Activated naive CD4-positive, alpha-beta T cell treated with anti-CD3 and anti-CD28 coated beads, Interleukin-2, amount 10 ng/mL, durations not matched to agents 7 days and 5 days (primary cell): ENCODE measurements around the gene RHO.
"Not testable (repeated sequence)": the region's sequence is repeated elsewhere in the genome, so short reads cannot be mapped to it uniquely, and the experiment has no call there.

Experiments used
- CTCF ChIA-PET: fragments of 350-600 bp; sonication (Branson Sonifier 250); formaldehyde crosslinking; loops from one replicate; lab custom pipeline; 2021; ENCODE audit warnings: antibody characterized with exemption; lab: Charles Lee
- DNase-seq: peaks from one replicate; pipeline ENCODE4 v3.0.0-alpha.2; 2020
- H3K27ac Mint-ChIP-seq: one replicate; pipeline ENCODE4 v1.8.0; 2021; ENCODE audit warnings: mild to moderate bottlenecking, moderate library complexity, mixed read lengths
- H3K27me3 Mint-ChIP-seq: one replicate; pipeline ENCODE4 v1.8.0; 2021; ENCODE audit warnings: mild to moderate bottlenecking, mixed read lengths
- H3K36me3 Mint-ChIP-seq: one replicate; pipeline ENCODE4 v1.8.0; 2021; ENCODE audit warnings: mixed read lengths
- H3K4me1 Mint-ChIP-seq: one replicate; pipeline ENCODE4 v1.8.0; 2021; ENCODE audit warnings: mixed read lengths
- H3K4me3 Mint-ChIP-seq: one replicate; pipeline ENCODE4 v1.8.0; 2021; ENCODE audit warnings: mild to moderate bottlenecking, moderate library complexity, mixed read lengths
- H3K9me3 Mint-ChIP-seq: one replicate; pipeline ENCODE4 v1.8.0; 2021; ENCODE audit warnings: mixed read lengths

Gene RHO

DNA sequence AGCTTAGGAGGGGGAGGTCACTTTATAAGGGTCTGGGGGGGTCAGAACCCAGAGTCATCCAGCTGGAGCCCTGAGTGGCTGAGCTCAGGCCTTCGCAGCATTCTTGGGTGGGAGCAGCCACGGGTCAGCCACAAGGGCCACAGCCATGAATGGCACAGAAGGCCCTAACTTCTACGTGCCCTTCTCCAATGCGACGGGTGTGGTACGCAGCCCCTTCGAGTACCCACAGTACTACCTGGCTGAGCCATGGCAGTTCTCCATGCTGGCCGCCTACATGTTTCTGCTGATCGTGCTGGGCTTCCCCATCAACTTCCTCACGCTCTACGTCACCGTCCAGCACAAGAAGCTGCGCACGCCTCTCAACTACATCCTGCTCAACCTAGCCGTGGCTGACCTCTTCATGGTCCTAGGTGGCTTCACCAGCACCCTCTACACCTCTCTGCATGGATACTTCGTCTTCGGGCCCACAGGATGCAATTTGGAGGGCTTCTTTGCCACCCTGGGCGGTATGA is at the start of gene RHO:
Gene RHO, plus strand, starts transcription at position 51 of the 512 bp plus-strand sequence. Its CDS starts 95 bp downstream, at position 146.
- Mint-ChIP-seq H3K27me3 (peaks cover 3% of the 10 kb centered on the region), H3K4me3 (no peak within 1 kb of the TSS), H3K9me3 (no peaks in the 10 kb centered on the region), H3K36me3 (no peaks in the 10 kb centered on the region), H3K4me1 (no peaks in the 10 kb centered on the region), H3K27ac (no peak within 1 kb of the TSS)
- DNase-seq = no peak
- CTCF ChIA-PET = no interaction called here

DNA sequence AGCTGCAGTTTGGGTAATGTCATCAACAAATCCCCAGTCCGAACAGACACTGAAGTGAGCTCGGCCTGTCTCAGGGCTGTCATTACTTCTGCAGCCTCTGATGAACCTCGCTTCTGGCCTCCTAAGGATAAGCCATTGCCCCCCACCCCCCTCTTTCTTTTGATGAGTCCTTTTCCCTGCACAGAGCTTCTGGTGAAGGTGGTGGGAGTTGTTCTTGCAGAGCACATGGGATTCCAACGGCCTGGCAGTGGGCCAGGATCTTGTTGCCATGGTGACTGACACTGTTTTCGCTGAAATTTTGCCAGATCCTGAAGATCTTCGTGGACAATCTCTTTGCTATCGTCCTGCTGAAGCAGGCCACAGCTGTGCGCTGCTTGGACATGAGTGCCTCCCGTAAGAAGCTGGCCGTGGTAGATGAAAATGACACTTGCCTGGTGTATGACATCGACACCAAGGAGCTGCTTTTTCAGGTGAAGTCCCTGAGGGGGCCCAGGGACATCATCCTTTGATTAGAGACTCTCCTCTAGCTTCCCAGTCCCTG is 47.1 kb upstream of the RHO start:
- H3K4me1 Mint-ChIP-seq = peaks cover 20% of the 10 kb centered on the region
- H3K4me3 Mint-ChIP-seq, H3K9me3 Mint-ChIP-seq, DNase-seq, H3K27me3 Mint-ChIP-seq: not testable (repeated sequence)
- H3K36me3 Mint-ChIP-seq = peaks cover 32% of the 10 kb centered on the region
- CTCF ChIA-PET = interaction anchor here (1.1 to 2.0 kb wide), 3 partner anchors 9 to 146 kb away, joined by 3 to 8 read pairs (median 3); no protein-coding TSS in a partner anchor
- peak overlapping the region; percentile 88 for H3K27ac Mint-ChIP-seq

DNA sequence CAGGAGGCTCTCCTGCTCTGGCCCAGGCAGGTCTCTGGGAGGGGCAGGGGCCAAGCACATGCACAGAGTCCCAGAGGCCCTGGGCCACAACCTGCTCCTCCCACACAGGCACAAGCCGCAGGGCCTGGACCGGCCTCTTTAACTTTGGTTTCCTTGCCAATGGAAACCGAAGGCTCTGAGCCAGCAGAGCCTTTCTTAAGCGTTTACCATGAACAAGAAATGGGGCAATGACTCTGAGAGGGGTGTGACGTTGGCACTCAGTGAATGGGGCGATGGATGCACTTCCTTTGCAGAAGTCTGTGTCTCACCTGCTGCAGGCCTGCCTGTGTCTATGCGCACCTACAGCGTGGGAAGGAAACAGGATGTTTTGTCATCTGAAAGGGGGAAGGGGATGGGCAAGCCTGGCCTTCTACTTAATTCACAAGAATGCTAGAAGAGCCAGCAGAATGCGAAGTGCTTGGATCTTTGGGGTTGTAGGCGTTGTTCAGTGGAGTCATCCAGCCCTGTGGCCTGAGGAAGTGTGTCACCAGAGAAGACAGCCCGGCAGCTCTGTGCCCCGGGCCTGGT is 46.6 kb upstream of the RHO start:
- Mint-ChIP-seq H3K27me3 (no peaks in the 10 kb centered on the region), H3K4me3 (no peak overlapping the region), H3K9me3 (no peaks in the 10 kb centered on the region), H3K36me3 (peaks cover 27% of the 10 kb centered on the region), H3K4me1 (peaks cover 20% of the 10 kb centered on the region), H3K27ac (peak overlapping the region; percentile 88)
- CTCF ChIA-PET = interaction anchor here (1.3 kb wide), 1 partner anchor 12 kb away, joined by 3 read pairs; no protein-coding TSS in a partner anchor
- peak; percentile 65 for DNase-seq

DNA sequence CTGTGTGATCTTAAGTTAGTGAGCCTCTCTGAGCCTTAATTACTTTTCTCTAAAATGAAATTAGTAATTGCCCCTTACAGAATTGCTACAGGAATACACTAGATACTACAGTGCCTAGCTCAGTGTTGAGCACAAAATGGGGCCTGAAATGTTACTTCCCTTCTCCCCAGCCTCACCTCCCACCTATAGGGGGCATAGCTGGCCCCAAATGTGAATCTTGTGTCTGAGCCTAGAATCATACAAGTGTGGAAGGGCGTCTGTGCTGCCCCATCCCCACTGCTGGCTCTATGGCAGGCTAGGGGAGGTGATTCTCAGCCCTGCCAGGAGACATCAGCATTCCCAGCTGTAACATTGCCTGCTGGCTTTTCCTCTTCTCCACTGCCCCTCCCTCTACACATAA is 45.7 kb upstream of the RHO start:
- no peak for DNase-seq

DNA sequence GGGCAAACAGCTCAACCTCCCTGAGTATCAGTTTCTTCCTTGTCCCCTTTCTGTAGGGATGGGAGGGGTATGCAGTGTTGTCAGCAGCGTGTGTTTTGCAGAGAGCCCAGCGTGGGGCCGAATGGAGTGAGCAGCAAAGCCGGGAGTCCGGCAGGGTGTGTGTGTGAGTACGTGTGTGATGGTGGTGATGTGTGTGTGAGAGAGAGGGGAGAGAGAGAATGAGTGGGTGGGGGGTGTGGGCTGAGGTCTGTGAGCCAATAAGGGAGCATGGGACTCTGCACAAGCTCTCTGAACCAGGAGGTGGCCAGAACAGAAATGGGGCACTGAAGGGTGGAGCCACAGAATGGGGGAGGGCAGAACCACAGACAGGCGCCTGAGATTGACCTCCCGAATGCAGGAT is 44.6 kb upstream of the RHO start:
- Mint-ChIP-seq H3K27me3 (no peaks in the 10 kb centered on the region), H3K4me3 (no peak overlapping the region), H3K27ac (no peak overlapping the region), H3K36me3 (peaks cover 23% of the 10 kb centered on the region), H3K9me3 (no peaks in the 10 kb centered on the region), H3K4me1 (peaks cover 20% of the 10 kb centered on the region)
- DNase-seq = no peak
- CTCF ChIA-PET = no interaction called here

More for the DNA sequence above, 45.7 kb upstream of the RHO start:
- Mint-ChIP-seq H3K27me3 (no peaks in the 10 kb centered on the region), H3K27ac (no peak overlapping the region), H3K4me1 (peaks cover 20% of the 10 kb centered on the region), H3K9me3 (no peaks in the 10 kb centered on the region), H3K36me3 (peaks cover 23% of the 10 kb centered on the region), H3K4me3 (no peak overlapping the region)
- CTCF ChIA-PET = interaction anchor here (0.6 kb wide), 1 partner anchor 338 kb away, joined by 3 read pairs; no protein-coding TSS in a partner anchor

DNA sequence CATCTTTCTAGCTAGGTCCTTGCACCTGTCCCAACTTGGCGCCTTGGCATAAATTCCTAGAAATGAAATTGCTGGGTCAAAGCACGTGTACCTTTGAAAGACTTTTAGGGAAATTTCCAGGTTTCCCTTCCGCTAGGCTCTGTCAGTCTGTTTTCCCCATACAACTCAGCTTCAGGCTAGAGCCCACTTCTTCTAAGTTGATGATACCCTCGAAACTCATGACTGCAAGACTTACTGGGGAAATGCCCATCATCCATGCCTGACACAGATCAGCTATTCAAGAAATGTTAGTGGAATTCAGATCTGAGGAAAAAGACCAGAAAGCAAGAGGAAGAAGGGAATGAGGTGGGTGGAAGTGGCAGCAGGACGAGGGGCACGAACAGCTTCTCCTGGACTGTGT is 43.3 kb upstream of the RHO start:
- CTCF ChIA-PET = not testable (repeated sequence)

DNA sequence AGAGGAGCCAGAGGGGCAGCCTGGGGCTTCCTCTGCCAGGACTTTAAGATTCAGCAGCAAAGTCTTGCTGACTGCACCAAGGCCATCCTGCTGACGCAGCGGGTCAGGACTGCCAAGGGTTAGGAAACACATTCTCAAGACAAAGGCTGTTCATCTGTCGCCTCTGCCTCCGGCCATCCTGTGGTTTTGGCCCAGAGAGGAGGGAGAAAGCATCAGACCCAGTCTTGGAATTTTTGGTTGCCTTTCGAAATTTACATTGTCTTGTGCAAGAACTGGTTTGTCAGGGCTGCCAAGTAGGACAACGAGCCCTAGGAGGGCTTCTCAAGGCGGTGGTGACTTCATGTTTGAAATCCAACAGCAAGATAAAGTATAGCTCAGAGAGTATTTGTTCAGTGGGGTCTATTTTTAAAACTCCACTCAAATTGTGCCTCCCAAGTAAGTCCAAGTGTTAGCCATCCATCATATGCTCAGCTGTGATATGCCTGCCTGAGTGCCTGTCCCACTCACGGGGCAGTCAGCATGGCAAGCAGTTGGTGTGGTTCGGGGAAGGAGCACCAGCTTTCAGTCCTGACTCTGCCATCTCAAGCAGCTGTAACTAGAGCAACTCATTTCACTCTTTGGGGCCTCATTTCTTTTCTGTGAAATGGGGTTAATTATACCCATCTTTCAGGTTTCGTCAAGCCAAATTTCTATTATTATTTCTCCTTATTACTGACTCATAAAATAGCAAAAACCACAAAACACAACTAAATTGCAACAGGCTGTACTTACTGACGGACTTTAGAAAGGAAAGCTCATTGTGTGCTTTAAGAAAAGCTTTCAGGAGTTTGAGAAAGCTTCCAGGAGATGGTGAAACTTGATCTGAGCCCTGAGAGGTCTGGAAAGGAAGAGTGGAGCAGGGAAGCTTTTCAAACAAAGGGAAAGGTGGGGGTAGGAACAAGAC is 42.4 kb upstream of the RHO start:
- CTCF ChIA-PET = interaction anchor here (0.6 to 1.9 kb wide), 3 partner anchors 11 to 141 kb away, joined by 3 read pairs; no protein-coding TSS in a partner anchor
- peaks cover 18% of the 10 kb centered on the region for H3K36me3 Mint-ChIP-seq
- DNase-seq = no peak
- peaks cover 14% of the 10 kb centered on the region for H3K4me1 Mint-ChIP-seq
- H3K9me3 Mint-ChIP-seq = no peaks in the 10 kb centered on the region
- no peaks in the 10 kb centered on the region for H3K27me3 Mint-ChIP-seq
- H3K27ac Mint-ChIP-seq = no peak overlapping the region
- H3K4me3 Mint-ChIP-seq = no peak overlapping the region

More for the DNA sequence above, 43.3 kb upstream of the RHO start:
- not testable (repeated sequence) for H3K4me3 Mint-ChIP-seq, H3K27me3 Mint-ChIP-seq, H3K27ac Mint-ChIP-seq, H3K9me3 Mint-ChIP-seq, DNase-seq
- Mint-ChIP-seq H3K4me1 (peaks cover 20% of the 10 kb centered on the region), H3K36me3 (peaks cover 24% of the 10 kb centered on the region)

DNA sequence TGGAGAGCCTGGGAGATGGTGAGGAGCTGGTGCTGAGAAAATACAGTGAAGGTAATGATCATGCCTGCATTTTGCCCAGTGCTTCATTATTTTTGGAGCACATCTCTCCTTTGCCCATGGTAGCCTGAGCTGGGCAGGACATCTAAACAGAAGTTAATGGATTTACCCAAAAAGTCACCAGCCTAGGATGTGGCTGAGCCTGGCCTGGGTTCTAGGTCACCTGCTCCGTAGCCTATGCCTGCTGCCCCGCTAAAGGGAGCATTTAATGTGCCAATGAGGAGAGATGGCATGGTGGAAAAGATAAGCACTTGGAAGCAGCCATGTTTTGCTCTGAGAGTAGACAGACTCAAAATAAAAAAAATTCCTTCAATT is 41.8 kb upstream of the RHO start:
- no peak for DNase-seq
- no peaks in the 10 kb centered on the region for H3K9me3 Mint-ChIP-seq
- no peak overlapping the region for H3K4me3 Mint-ChIP-seq
- H3K27ac Mint-ChIP-seq = no peak overlapping the region
- peaks cover 8% of the 10 kb centered on the region for H3K4me1 Mint-ChIP-seq
- CTCF ChIA-PET = interaction anchor here (1.0 to 1.9 kb wide), 2 partner anchors 10 to 16 kb away, joined by 3 read pairs; no protein-coding TSS in a partner anchor
- no peaks in the 10 kb centered on the region for H3K27me3 Mint-ChIP-seq
- peaks cover 13% of the 10 kb centered on the region for H3K36me3 Mint-ChIP-seq

DNA sequence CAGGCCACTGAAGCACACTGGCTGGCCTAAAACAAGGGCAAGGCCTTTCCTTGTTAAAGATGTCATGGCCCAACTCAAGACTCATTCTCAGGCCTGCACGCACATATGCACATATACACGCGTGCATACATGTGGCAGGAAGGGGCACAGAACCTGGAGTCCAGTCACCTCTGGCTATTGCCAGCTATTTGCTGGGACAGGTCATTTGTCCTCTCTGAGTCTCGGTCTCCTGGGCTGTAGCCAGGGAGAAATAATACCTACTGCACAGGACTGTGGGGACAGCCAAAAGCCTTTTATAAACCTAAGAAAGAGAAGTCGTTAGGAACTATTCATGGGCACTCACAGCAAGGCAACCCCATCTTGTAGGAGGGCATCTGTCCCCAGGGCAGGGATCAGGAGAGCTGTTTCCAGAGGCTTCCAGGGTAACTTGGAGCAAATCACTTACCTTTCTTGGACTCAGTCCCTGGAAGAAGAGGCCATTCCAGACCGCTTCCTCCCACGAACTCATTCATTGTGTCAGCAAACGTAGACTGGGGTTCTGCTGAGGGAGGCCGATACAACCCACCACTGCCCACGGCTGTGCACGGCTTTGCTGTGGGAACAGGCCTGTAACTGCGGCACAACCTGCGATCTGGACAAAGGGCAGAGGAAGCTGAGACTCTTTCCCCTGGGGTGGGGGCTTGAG is 41.1 kb upstream of the RHO start:
- peaks cover 1% of the 10 kb centered on the region for H3K4me1 Mint-ChIP-seq

DNA sequence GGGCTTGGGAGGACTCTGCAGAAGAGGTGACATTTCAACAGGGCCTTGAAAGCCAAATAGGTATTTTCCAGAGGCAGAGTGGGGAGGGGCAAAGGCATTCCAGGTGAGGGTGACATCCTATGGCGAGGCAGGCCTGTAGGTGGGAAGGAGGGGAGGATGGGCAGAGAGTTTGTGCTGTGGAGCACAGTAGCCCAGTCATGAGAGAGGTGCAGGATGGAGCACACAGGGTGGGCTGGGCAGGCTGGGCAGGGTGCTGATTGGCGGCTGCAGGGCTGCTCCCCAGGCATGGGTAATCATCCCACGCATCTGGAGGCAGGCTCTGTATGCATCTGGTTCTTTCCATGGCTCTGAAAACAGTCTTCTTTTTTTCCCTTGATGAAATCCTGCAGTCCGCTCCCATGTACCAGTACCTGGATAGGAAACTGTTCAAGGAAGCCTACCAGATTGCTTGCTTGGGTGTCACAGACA is 40.5 kb upstream of the RHO start:
- DNase-seq, CTCF ChIA-PET, H3K27me3 Mint-ChIP-seq, H3K27ac Mint-ChIP-seq, H3K4me1 Mint-ChIP-seq, H3K4me3 Mint-ChIP-seq, H3K36me3 Mint-ChIP-seq, H3K9me3 Mint-ChIP-seq: not testable (repeated sequence)

More for the DNA sequence above, 41.1 kb upstream of the RHO start:
- H3K9me3 Mint-ChIP-seq = no peaks in the 10 kb centered on the region
- H3K27me3 Mint-ChIP-seq = no peaks in the 10 kb centered on the region
- peaks cover 6% of the 10 kb centered on the region for H3K36me3 Mint-ChIP-seq
- H3K27ac Mint-ChIP-seq = no peak overlapping the region
- CTCF ChIA-PET = interaction anchor here (1.9 kb wide), 1 partner anchor 10 kb away, joined by 3 read pairs; no protein-coding TSS in a partner anchor
- no peak overlapping the region for H3K4me3 Mint-ChIP-seq
- DNase-seq = no peak

DNA sequence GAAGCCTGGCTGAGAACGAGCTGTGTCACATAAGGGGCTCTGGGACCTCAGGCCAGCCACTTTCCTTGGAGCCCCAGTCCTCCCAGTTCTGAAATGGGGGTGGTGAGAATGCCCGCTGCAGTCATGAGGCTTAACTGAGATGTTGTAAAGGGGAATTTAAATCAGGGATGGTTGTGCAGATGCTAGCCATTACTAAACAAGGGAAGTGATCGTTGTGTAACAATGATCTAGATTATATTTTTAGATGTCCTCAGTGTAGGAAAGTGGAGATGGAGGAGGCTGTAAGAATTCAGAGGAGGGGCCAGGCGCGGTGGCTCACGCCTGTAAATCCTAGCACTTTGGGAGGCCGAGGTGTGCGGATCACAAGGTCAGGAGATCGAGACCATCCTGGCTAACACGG is 39.2 kb upstream of the RHO start:
- not testable (repeated sequence) for H3K4me3 Mint-ChIP-seq, H3K27ac Mint-ChIP-seq, H3K36me3 Mint-ChIP-seq, H3K9me3 Mint-ChIP-seq, DNase-seq, H3K4me1 Mint-ChIP-seq, H3K27me3 Mint-ChIP-seq
- CTCF ChIA-PET = interaction anchor here (1.0 to 4.5 kb wide), 3 partner anchors 9 to 338 kb away, joined by 3 to 39 read pairs (median 8); no protein-coding TSS in a partner anchor

DNA sequence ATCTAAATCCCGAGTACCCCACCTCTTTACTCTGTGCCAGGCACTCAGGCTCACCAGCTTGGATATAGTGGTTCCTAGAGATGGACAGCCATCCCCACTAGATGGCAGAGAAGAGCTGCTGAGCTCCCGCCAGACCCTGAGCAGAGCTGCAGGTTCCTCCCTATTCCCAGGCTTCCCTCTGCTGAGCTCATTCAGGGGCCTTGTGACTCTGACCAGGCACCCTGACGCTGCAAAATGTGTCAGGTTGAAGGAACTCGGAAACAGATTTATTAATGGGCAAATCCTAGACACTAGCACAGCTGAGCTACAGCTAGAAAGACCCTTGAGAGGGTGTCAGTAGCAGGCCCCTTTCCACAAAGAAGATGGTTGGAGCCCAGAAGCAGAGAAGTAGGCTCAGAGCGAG is 38.2 kb upstream of the RHO start:
- H3K4me1 Mint-ChIP-seq = no peaks in the 10 kb centered on the region
- peaks cover 3% of the 10 kb centered on the region for H3K36me3 Mint-ChIP-seq
- no peaks in the 10 kb centered on the region for H3K27me3 Mint-ChIP-seq
- CTCF ChIA-PET = interaction anchor here (0.7 to 4.5 kb wide), 23 partner anchors 10 to 452 kb away, joined by 3 to 39 read pairs (median 4); partner anchors contain the start of gene EFCAB12
- no peak overlapping the region for H3K4me3 Mint-ChIP-seq
- no peaks in the 10 kb centered on the region for H3K9me3 Mint-ChIP-seq
- no peak overlapping the region for H3K27ac Mint-ChIP-seq
- DNase-seq = peak; percentile 69

DNA sequence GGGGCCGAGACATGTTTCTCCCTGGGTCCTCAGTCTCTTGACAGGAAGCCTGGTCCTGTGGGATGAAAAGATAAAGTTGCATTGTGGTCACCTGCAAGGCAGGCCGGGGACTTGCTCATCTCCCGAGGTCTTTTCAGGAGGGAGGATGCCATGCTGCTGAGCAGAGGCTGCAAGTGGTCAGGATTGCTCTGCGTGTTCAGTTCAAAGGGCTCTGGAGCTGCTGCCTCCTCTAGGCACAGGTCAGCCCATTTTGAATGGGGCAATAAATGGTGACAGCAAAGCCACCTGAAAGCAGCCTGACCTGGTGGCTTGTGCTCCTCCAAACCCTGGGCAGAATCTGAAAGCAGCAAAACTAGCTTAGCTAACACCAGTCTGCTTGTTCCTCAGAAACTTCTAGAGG is 37.4 kb upstream of the RHO start:
- CTCF ChIA-PET = interaction anchor here (1.0 to 4.5 kb wide), 9 partner anchors 9 to 443 kb away, joined by 3 to 39 read pairs (median 5); partner anchors contain the start of gene EFCAB12
- H3K27ac Mint-ChIP-seq, H3K36me3 Mint-ChIP-seq: not testable (repeated sequence)

More for the DNA sequence above, 37.4 kb upstream of the RHO start:
- not testable (repeated sequence) for DNase-seq, H3K4me1 Mint-ChIP-seq, H3K9me3 Mint-ChIP-seq, H3K4me3 Mint-ChIP-seq, H3K27me3 Mint-ChIP-seq
